Tibial artery (tissue), 4 donors: Measurements from ENCODE around the gene ZNF205.

Experiments
- DNase-seq, 2 donors: peaks; one replicate each; pipeline ENCODE4 v3.0.0-alpha.2; 2019
- H3K27ac ChIP-seq, 2 donors: fragments of 200-600 bp; sonication (generic) in 1 of 2; 1 replicate in 1 of 2; 2 replicates in 1 of 2; pipeline ENCODE4 v1.5.1; 2018 to 2019; ENCODE audit warnings: mild to moderate bottlenecking in 1 of 2
- H3K27me3 ChIP-seq, 2 donors: fragments of 200-600 bp; sonication (generic) in 1 of 2; one replicate each; pipeline versions ENCODE4 v1.5.1 to v1.6.0; 2016 to 2019
- H3K36me3 ChIP-seq, 3 donors: fragments of 200-600 bp; sonication (generic) in 2 of 3; one replicate each; pipeline ENCODE4 v1.5.1; 2016 to 2019; ENCODE audit warnings: mild to moderate bottlenecking in 2 of 3
- H3K4me1 ChIP-seq, 4 donors: fragments of 200-600 bp; sonication (generic) in 2 of 4; 1 replicate in 3 of 4; 2 replicates in 1 of 4; pipeline ENCODE4 v1.5.1; 2016 to 2019
- H3K4me3 ChIP-seq, 2 donors: fragments of 200-600 bp; sonication (generic) in 1 of 2; 1 replicate in 1 of 2; 2 replicates in 1 of 2; pipeline ENCODE4 v1.5.1; 2018 to 2019; ENCODE audit warnings: mild to moderate bottlenecking in 2 of 2
- H3K9me3 ChIP-seq, 3 donors: fragments of 200-600 bp; sonication (generic) in 1 of 3; one replicate each; pipeline ENCODE4 v1.5.1; 2016 to 2019
- intact Hi-C: fragments of 100-400 bp; cut with DNase I; formaldehyde crosslinking; loops from one replicate; pipeline ENCODE4 v1.15.0; 2023; ENCODE audit warnings: low total_unique reads
- TF ChIP-seq, protein P1 (sequence below), 2 experiments: fragments of 200-600 bp in 1 of 2; fragments of 450-650 bp in 1 of 2; IDR thresholded peaks; one replicate each; pipeline ENCODE4 v1.5.1; 2017 to 2019; ENCODE audit warnings: antibody characterized with exemption in 2 of 2, mild to moderate bottlenecking in 1 of 2, moderate library complexity in 1 of 2

ZNF205 gene

DNA sequence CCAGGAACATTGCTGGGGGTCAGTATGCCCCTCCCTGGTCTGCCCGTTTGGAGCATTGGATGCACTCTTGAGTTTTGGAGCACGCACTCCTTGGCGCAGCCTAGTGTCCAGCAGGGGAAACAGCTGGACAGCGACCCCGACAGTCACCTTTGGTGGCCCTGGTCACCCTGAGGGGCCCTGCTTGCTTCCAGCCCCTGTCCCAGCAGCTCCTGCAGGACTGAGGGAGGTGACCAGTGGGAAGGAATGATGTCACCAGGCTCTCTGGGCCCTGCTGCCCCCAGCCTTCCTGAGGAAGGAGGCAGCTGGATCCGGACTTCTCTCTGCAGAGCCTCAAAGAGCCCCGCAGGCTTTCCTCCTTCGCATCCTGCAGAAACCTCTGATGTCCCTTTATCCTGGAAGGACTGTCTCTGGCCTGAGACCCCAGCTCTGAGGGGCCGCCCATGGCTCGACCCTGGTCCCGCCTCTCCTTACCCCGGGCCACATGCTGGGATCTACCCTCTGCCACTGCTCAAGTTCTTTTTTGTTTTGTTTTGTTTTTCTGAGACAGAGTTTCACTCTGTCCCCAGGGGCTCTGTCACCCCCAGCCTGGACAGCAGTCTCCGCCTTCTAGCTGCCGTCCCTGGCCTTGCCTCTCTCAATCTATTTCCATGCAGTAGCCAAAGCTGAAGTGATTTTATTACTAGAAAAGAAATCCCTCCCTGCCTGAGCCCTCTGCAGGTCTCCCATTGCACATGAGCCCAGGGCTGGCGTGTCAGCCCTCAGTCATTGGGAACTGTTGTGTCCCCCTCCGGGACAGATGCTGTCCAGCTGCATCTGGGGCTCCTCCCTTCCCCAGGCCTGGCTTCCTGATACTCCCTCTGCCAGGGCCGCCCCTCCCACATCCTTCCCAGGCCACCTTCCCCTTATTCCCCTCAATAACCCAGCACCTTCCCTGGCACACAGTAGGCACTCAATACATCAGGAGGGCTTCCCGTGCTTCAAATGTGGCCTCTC lies 24.8 kb upstream of the ZNF205 start:
- Histone ChIP-seq H3K27me3 (peaks cover 0 to 56% of the 10 kb centered on the region in 2 donors), H3K9me3 (no peaks in the 10 kb centered on the region), H3K4me3 (peak overlapping the region in 1 of 2 donors; percentile 19), H3K27ac (no peak overlapping the region), H3K36me3 (no peaks in the 10 kb centered on the region), H3K4me1 (no peaks in the 10 kb centered on the region)
- TF ChIP-seq, protein P1, sequence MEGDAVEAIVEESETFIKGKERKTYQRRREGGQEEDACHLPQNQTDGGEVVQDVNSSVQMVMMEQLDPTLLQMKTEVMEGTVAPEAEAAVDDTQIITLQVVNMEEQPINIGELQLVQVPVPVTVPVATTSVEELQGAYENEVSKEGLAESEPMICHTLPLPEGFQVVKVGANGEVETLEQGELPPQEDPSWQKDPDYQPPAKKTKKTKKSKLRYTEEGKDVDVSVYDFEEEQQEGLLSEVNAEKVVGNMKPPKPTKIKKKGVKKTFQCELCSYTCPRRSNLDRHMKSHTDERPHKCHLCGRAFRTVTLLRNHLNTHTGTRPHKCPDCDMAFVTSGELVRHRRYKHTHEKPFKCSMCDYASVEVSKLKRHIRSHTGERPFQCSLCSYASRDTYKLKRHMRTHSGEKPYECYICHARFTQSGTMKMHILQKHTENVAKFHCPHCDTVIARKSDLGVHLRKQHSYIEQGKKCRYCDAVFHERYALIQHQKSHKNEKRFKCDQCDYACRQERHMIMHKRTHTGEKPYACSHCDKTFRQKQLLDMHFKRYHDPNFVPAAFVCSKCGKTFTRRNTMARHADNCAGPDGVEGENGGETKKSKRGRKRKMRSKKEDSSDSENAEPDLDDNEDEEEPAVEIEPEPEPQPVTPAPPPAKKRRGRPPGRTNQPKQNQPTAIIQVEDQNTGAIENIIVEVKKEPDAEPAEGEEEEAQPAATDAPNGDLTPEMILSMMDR (IDR thresholded peaks at IDR 0.05) = no peak
- no peak for DNase-seq
- intact Hi-C loops = no loop called here

DNA sequence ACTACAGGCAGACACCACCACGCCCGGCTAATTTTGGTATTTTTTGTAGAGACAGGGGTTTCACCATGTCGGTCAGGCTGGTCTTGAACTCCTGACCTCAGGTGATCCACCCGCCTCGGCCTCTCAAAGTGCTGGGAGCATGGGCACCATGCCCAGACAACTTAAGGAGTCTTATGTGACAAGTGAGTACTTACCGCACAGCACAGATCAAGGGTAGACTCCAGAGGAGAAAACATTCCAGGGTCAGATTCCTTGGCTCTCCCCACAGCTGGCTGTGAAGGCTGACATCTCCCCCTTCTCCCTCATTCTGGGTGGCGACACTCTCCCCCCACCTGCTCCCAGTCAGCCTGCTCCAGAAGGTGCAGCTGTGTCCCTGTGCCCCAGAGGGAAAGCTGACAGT lies 23.9 kb upstream of the ZNF205 start:
- Histone ChIP-seq H3K27me3 (peaks cover 0 to 64% of the 10 kb centered on the region in 2 donors), H3K27ac (no peak overlapping the region), H3K4me1 (no peaks in the 10 kb centered on the region), H3K36me3 (no peaks in the 10 kb centered on the region), H3K4me3 (no peak overlapping the region), H3K9me3 (no peaks in the 10 kb centered on the region)
- TF ChIP-seq, protein P1 (IDR thresholded peaks at IDR 0.05) = no peak
- DNase-seq = no peak
- intact Hi-C loops = no loop called here

DNA sequence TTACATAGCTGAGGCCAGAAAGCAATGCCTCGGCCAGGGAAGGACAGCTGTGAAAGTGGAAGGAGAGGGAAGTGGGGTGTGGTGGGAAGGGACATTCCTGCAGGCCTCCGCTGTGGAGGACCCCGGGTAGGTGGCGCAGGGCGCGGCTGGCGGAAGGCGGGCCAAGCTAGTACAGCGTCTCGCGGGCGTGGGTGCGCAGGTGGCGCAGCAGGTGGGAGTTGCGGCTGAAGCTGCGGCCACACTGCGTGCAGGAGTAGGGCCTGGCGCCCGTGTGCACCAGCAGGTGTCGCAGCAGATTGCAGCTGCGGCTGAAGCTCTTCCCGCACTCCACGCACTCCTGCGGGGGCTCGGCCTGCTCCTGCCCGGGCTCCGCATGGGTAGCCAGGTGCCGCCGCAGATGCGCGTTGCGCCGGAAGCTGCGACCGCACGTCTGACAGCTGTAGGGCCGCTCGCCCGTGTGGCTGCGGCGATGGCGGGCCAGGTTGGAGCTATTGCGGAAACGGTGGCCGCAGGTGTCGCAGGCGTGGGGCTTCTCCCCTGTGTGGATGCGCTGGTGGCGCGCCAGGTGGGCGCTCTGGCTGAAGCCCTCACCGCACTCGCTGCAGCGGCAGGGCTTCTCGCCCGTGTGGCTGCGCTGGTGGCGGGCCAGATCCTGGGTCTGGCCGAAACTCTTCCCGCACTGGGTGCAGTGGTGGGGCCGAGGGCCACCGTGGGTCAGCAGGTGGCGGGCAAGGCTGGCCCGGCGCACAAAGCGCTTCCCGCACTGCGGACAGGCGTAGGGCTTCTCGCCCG lies 23.3 kb upstream of the ZNF205 start:
- Histone ChIP-seq H3K4me3 (no peak overlapping the region), H3K4me1 (no peaks in the 10 kb centered on the region), H3K36me3 (no peaks in the 10 kb centered on the region), H3K27me3 (peaks cover 0 to 70% of the 10 kb centered on the region in 2 donors), H3K9me3 (no peaks in the 10 kb centered on the region), H3K27ac (no peak overlapping the region)
- DNase-seq = no peak
- intact Hi-C loops = no loop called here
- TF ChIP-seq, protein P1 (IDR thresholded peaks at IDR 0.05) = no peak

DNA sequence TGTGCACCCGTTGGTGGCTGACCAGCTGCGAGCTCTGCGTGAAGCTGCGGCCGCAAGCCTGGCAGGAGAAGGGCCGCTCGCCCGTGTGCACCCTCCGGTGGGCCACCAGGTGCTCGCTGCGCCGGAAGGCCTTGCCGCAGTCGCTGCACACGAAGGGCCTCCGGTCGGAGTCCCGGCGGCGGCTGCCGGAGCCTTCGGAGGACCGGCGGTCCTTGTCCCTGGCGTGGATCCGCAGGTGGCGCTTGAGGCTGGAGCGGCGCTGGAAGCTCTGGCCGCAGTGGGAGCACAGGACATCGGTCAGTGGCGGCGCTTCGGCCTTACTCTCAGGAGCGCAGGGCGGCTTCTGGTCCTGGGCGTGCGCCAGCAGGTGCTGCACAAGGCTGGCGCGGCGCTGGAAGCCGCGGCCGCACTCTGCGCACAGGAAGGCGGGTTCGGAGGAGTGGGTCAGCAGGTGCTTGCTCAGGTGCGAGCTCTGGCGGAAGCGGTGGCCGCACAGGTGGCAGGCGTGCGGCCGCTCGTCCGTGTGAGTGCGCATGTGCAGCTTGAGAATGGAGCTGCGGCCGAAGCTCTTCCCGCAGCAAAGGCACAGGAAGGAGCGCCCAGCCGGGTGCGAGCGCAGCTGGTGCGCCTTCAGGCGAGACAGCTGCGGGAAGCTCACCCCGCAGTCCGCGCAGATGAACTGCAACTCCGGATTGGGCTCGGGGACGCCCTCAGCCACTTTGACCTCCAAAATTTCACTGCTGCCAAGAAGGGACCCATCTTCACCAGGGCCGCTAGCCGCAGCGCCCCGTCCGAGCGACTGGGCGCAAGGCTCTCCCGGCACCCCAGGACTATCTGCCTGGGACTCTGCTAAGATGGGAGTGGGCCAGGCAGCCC lies 22.4 kb upstream of the ZNF205 start:
- H3K4me1 ChIP-seq = no peaks in the 10 kb centered on the region
- no peak overlapping the region for H3K4me3 ChIP-seq
- H3K27ac ChIP-seq = no peak overlapping the region
- no peaks in the 10 kb centered on the region for H3K36me3 ChIP-seq
- TF ChIP-seq, protein P1 (IDR thresholded peaks at IDR 0.05) = no peak
- intact Hi-C loops = no loop called here
- DNase-seq = no peak
- H3K27me3 ChIP-seq = peaks cover 0 to 78% of the 10 kb centered on the region in 2 donors
- H3K9me3 ChIP-seq = no peaks in the 10 kb centered on the region

DNA sequence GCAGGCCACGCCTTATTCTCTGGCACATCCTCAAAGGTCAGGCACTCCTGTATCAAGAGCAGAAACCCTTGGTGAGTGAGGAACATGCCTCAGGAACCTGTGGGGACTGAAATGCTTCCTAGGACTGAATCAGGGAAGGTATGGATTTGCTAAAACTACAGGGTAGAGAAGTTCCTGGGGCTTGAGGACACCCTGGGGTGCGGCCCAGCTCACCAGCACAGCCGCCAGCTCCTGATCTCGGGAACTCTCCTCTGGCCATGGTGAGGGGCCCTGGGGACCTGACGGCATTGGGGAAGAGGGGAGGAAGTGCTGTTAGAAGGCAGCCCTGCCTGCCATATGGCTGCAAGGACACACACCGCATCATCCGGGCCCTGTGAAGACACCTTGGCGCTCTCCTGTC lies 20.8 kb upstream of the ZNF205 start:
- Histone ChIP-seq H3K36me3 (no peaks in the 10 kb centered on the region), H3K4me3 (no peak overlapping the region), H3K4me1 (no peaks in the 10 kb centered on the region), H3K9me3 (no peaks in the 10 kb centered on the region), H3K27ac (no peak overlapping the region), H3K27me3 (peaks cover 0 to 80% of the 10 kb centered on the region in 2 donors)
- DNase-seq = no peak
- TF ChIP-seq, protein P1 (IDR thresholded peaks at IDR 0.05) = no peak
- intact Hi-C loops = no loop called here
